GM12891 (cell line): Measurements from ENCODE around the gene CGN.

Experiments used
- POLR2A ChIP-seq: IDR thresholded peaks from 2 replicates; pipeline ENCODE4 v1.6.1; 2011; ENCODE audit warnings: low read depth, low read length, control low read depth
- POLR2AphosphoS5 ChIP-seq: IDR thresholded peaks from 2 replicates; pipeline ENCODE4 v1.6.1; 2011; ENCODE audit warnings: low read depth, low read length, control low read depth
- TAF1 ChIP-seq: IDR thresholded peaks from 2 replicates; pipeline ENCODE4 v1.6.1; 2011; ENCODE audit warnings: low read depth, low read length, control low read depth

GRCh38 chr1:151495316-151495715, 15.9 kb upstream of the CGN start:
- TF ChIP-seq POLR2AphosphoS5 (no peak), POLR2A (no peak), TAF1 (no peak)
